ENCODE results near the gene PIP4K2B.

- TF ChIP-seq POLR2A (IDR thresholded peaks at IDR 0.05), result no peak
- TF ChIP-seq, protein P1, sequence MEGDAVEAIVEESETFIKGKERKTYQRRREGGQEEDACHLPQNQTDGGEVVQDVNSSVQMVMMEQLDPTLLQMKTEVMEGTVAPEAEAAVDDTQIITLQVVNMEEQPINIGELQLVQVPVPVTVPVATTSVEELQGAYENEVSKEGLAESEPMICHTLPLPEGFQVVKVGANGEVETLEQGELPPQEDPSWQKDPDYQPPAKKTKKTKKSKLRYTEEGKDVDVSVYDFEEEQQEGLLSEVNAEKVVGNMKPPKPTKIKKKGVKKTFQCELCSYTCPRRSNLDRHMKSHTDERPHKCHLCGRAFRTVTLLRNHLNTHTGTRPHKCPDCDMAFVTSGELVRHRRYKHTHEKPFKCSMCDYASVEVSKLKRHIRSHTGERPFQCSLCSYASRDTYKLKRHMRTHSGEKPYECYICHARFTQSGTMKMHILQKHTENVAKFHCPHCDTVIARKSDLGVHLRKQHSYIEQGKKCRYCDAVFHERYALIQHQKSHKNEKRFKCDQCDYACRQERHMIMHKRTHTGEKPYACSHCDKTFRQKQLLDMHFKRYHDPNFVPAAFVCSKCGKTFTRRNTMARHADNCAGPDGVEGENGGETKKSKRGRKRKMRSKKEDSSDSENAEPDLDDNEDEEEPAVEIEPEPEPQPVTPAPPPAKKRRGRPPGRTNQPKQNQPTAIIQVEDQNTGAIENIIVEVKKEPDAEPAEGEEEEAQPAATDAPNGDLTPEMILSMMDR (IDR thresholded peaks at IDR 0.05), result no peak
Observed at GRCh38 chr17:38731526-38732294, 67.6 kb downstream of the PIP4K2B start.

All from body of pancreas (tissue), 4 donors.